WTC11 (cell line): ENCODE measurements around the gene NAT9.

Experiments
- ATF3 ChIP-seq: sonication (generic); formaldehyde crosslinking; conservative IDR thresholded peaks from 2 replicates; pipeline ENCODE4 v1.8.1; 2022; ENCODE audit warnings: mild to moderate bottlenecking, missing genetic modification reagents
- E2F1 ChIP-seq: sonication (generic); formaldehyde crosslinking; IDR thresholded peaks from 2 replicates; pipeline ENCODE4 v1.8.0; 2022; ENCODE audit warnings: mild to moderate bottlenecking, missing genetic modification reagents
- ESRRA ChIP-seq: sonication (generic); formaldehyde crosslinking; IDR thresholded peaks from 2 replicates; pipeline ENCODE4 v1.8.1; 2022; ENCODE audit warnings: mild to moderate bottlenecking, missing genetic modification reagents, borderline replicate concordance
- FOXK1 ChIP-seq: sonication (generic); formaldehyde crosslinking; IDR thresholded peaks from 2 replicates; pipeline ENCODE4 v1.8.0; 2022; ENCODE audit warnings: mild to moderate bottlenecking, moderate library complexity, missing genetic modification reagents
- JAZF1 ChIP-seq: fragments of 250-450 bp; sonication (Bioruptor Pico); IDR thresholded peaks from 2 replicates; pipeline ENCODE4 v1.9.0; 2021; ENCODE audit warnings: moderate library complexity, mild to moderate bottlenecking, inconsistent platforms
- NFYB ChIP-seq: sonication (generic); formaldehyde crosslinking; conservative IDR thresholded peaks from 2 replicates; pipeline ENCODE4 v1.8.0; 2022; ENCODE audit warnings: low read depth, missing genetic modification reagents
- USF1 ChIP-seq: sonication (generic); formaldehyde crosslinking; IDR thresholded peaks from 2 replicates; pipeline ENCODE4 v1.8.0; 2022; ENCODE audit warnings: mild to moderate bottlenecking, missing genetic modification reagents
- TF ChIP-seq, protein P1 (sequence below): fragments of 200-600 bp; IDR thresholded peaks from 2 replicates; pipeline ENCODE4 v1.8.0; 2022; ENCODE audit warnings: antibody characterized with exemption

DNA sequence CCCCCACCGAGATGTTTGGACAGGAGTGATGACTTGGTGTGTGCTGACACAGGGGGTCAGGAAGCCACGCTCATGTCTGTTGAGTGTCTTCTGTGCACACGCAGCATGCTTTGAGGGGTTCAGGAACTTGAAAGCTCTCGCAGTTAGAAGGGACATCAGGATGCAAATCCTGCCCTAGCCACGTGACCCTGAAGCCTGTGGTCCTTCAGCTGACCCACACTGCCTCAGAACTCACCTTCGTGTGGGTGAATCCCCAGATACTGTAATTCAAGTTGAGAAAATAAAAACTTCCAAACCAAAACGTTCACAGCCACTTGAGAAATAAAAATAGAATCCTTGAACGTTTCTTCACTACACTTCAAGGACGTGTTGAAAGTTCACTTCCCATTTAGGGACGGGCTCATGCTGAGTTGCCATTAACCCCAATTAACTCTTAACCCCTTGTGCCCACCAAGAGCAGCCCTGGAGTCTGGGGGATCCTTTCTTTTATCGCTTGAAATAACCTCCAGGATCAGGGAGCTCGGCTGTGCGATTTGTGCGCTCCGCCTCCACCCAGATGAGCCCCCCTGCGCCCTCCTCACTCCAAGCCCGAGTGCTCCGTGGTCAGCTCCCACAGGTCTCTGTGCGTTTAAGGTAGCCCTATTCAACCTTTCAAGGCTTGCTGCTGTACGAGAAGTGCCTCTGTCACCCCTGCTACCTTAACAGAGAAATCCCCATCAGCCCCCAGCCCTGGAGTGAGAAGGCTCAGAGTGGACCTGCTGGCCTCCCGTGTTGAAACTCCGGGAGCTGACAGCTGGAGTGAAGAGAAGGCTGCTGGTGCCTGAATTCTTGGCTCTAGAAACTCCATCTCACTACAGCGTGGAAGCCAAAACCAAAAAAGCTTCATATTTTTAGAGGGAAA is 36.2 kb upstream of the NAT9 start:
- TF ChIP-seq E2F1 (no peak), USF1 (CRISPR knock-in tag) (no peak), ESRRA (no peak), FOXK1 (CRISPR knock-in tag) (no peak), NFYB (CRISPR knock-in tag) (no peak), JAZF1 (no peak), ATF3 (CRISPR knock-in tag) (no peak)
- TF ChIP-seq, protein P1, sequence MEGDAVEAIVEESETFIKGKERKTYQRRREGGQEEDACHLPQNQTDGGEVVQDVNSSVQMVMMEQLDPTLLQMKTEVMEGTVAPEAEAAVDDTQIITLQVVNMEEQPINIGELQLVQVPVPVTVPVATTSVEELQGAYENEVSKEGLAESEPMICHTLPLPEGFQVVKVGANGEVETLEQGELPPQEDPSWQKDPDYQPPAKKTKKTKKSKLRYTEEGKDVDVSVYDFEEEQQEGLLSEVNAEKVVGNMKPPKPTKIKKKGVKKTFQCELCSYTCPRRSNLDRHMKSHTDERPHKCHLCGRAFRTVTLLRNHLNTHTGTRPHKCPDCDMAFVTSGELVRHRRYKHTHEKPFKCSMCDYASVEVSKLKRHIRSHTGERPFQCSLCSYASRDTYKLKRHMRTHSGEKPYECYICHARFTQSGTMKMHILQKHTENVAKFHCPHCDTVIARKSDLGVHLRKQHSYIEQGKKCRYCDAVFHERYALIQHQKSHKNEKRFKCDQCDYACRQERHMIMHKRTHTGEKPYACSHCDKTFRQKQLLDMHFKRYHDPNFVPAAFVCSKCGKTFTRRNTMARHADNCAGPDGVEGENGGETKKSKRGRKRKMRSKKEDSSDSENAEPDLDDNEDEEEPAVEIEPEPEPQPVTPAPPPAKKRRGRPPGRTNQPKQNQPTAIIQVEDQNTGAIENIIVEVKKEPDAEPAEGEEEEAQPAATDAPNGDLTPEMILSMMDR: no peak
